HEK293 (cell line): ENCODE measurements around the gene TTC13.

Experiments
- CTCF ChIA-PET: fragments of 350-600 bp; formaldehyde crosslinking; extraction: SDS; loops from one replicate; lab custom pipeline; 2021; ENCODE audit warnings: antibody characterized with exemption; lab: Yijun Ruan, JAX
- POLR2A ChIA-PET: fragments of 300-600 bp; formaldehyde crosslinking; extraction: SDS; loops from one replicate; lab custom pipeline; 2020; ENCODE audit warnings: antibody characterized with exemption, inconsistent platforms; lab: Yijun Ruan, JAX
- H3K27ac ChIP-seq: fragments of 200-500 bp; sonication (Bioruptor generic); 2 replicates; pipeline ENCODE4 v1.5.1; 2014; ENCODE audit warnings: low read depth, low read length, control low read depth, inconsistent platforms; ENCODE audit errors: extremely low read depth
- H3K36me3 ChIP-seq, 2 experiments: fragments of 200-500 bp in 1 of 2; sonication (Bioruptor generic) in 1 of 2; 1 replicate in 1 of 2; 2 replicates in 1 of 2; pipeline ENCODE4 v1.5.1; 2014 to 2017; ENCODE audit warnings: inconsistent platforms in 2 of 2, low read length in 2 of 2; ENCODE audit not compliant: control insufficient read depth in 2 of 2, insufficient read depth in 1 of 2
- H3K4me1 ChIP-seq: fragments of 200-500 bp; sonication (Bioruptor generic); 2 replicates; pipeline ENCODE4 v1.5.1; 2014; ENCODE audit warnings: mild to moderate bottlenecking, low read length, inconsistent platforms; ENCODE audit not compliant: control insufficient read depth, insufficient read depth
- H3K4me3 ChIP-seq: 2 replicates; pipeline ENCODE4 v1.5.1; 2011; ENCODE audit warnings: low read depth, mild to moderate bottlenecking, control low read depth, low read length, moderate library complexity
- H3K9me3 ChIP-seq: fragments of 200-500 bp; sonication (Bioruptor generic); 2 replicates; pipeline ENCODE4 v1.5.1; 2014; ENCODE audit warnings: low read depth, low read length, inconsistent platforms; ENCODE audit not compliant: control insufficient read depth, insufficient read depth
- GLIS1 ChIP-seq: fragments of 450-650 bp; formaldehyde crosslinking; IDR thresholded peaks from 2 replicates; pipeline ENCODE4 v1.5.1; 2016; ENCODE audit warnings: missing biosample characterization, missing genetic modification characterization
- KLF10 ChIP-seq: fragments of 450-650 bp; IDR thresholded peaks from 2 replicates; pipeline ENCODE4 v1.5.1; 2018; ENCODE audit warnings: missing biosample characterization, mild to moderate bottlenecking, missing genetic modification characterization
- SCRT2 ChIP-seq: fragments of 450-650 bp; formaldehyde crosslinking; IDR thresholded peaks from 2 replicates; pipeline ENCODE4 v1.5.1; 2016; ENCODE audit warnings: missing biosample characterization, missing genetic modification characterization
- ZBTB21 ChIP-seq: fragments of 450-650 bp; formaldehyde crosslinking; IDR thresholded peaks from 2 replicates; pipeline ENCODE4 v1.5.1; 2017; ENCODE audit warnings: missing biosample characterization, missing genetic modification characterization
- ZBTB26 ChIP-seq: fragments of 450-650 bp; formaldehyde crosslinking; optimal IDR thresholded peaks from 2 replicates; pipeline ENCODE3; 2016; ENCODE audit warnings: missing biosample characterization, mild to moderate bottlenecking, missing genetic modification characterization
- ZFHX2 ChIP-seq: fragments of 450-650 bp; formaldehyde crosslinking; conservative IDR thresholded peaks from 2 replicates; pipeline ENCODE4 v1.5.1; 2016; ENCODE audit warnings: missing biosample characterization, missing genetic modification characterization
- ZFP69B ChIP-seq: fragments of 450-650 bp; formaldehyde crosslinking; IDR thresholded peaks from 2 replicates; pipeline ENCODE4 v1.5.1; 2016; ENCODE audit warnings: missing biosample characterization, missing genetic modification characterization
- ZIC2 ChIP-seq: fragments of 450-650 bp; formaldehyde crosslinking; IDR thresholded peaks from 2 replicates; pipeline ENCODE4 v1.5.1; 2016; ENCODE audit warnings: missing biosample characterization, missing genetic modification characterization
- ZNF311 ChIP-seq: fragments of 450-650 bp; formaldehyde crosslinking; IDR thresholded peaks from 2 replicates; pipeline ENCODE4 v1.5.1; 2017; ENCODE audit warnings: missing biosample characterization, missing genetic modification characterization, borderline replicate concordance
- ZNF341 ChIP-seq: fragments of 450-650 bp; formaldehyde crosslinking; IDR thresholded peaks from 2 replicates; pipeline ENCODE4; 2016; ENCODE audit warnings: low read depth, missing biosample characterization, missing genetic modification characterization
- ZNF558 ChIP-seq: fragments of 450-650 bp; formaldehyde crosslinking; IDR thresholded peaks from 2 replicates; pipeline ENCODE4 v1.5.1; 2016; ENCODE audit warnings: missing biosample characterization, missing genetic modification characterization
- ZNF561 ChIP-seq: fragments of 450-650 bp; IDR thresholded peaks from 2 replicates; pipeline ENCODE4 v1.5.1; 2018; ENCODE audit warnings: missing biosample characterization, missing genetic modification characterization, borderline replicate concordance
- ZNF596 ChIP-seq: fragments of 450-650 bp; IDR thresholded peaks from 2 replicates; pipeline ENCODE4 v1.5.0; 2018; ENCODE audit warnings: missing biosample characterization, mild to moderate bottlenecking, missing genetic modification characterization, moderate library complexity
- ZNF645 ChIP-seq: fragments of 450-650 bp; formaldehyde crosslinking; IDR thresholded peaks from 2 replicates; pipeline ENCODE4; 2016; ENCODE audit warnings: missing biosample characterization, missing genetic modification characterization
- ZNF701 ChIP-seq: fragments of 450-650 bp; formaldehyde crosslinking; IDR thresholded peaks from 2 replicates; pipeline ENCODE4 v1.5.1; 2016; ENCODE audit warnings: missing biosample characterization, missing genetic modification characterization
- ZNF791 ChIP-seq: fragments of 450-650 bp; formaldehyde crosslinking; IDR thresholded peaks from 2 replicates; pipeline ENCODE4 v1.5.1; 2016; ENCODE audit warnings: missing biosample characterization, missing genetic modification characterization
- ZSCAN5A ChIP-seq: fragments of 450-650 bp; formaldehyde crosslinking; IDR thresholded peaks from 2 replicates; pipeline ENCODE4 v1.5.1; 2016; ENCODE audit warnings: missing biosample characterization, missing genetic modification characterization
- TF ChIP-seq, protein P1 (sequence below): fragments of 450-650 bp; formaldehyde crosslinking; IDR thresholded peaks from 2 replicates; pipeline ENCODE4 v1.5.1; 2016; ENCODE audit warnings: missing biosample characterization, missing genetic modification characterization
- TF ChIP-seq, protein P2 (sequence below): fragments of 450-650 bp; IDR thresholded peaks from 2 replicates; pipeline ENCODE4 v1.5.1; 2018; ENCODE audit warnings: missing biosample characterization, missing genetic modification characterization
- TF ChIP-seq, protein P3 (sequence below): fragments of 450-650 bp; formaldehyde crosslinking; IDR thresholded peaks from 2 replicates; pipeline ENCODE4 v1.5.1; 2016; ENCODE audit warnings: missing biosample characterization, missing genetic modification characterization
- TF ChIP-seq, protein P4 (sequence below): fragments of 450-650 bp; formaldehyde crosslinking; IDR thresholded peaks from 2 replicates; pipeline ENCODE4 v1.5.1; 2016; ENCODE audit warnings: missing biosample characterization, missing genetic modification characterization, borderline replicate concordance

TTC13 gene

GRCh38 chr1:230977761-230978490 lies 735 bp downstream of the TTC13 start (continued):
- TF ChIP-seq GLIS1 (tag by site-specific recombination) (peak; percentile 78), ZNF596 (tag by site-specific recombination) (no peak), ZFP69B (no peak), ZIC2 (peak; percentile 85), ZNF701 (tag by site-specific recombination) (no peak), ZSCAN5A (tag by site-specific recombination) (no peak), ZFHX2 (tag by site-specific recombination) (peak; percentile 90), SCRT2 (tag by site-specific recombination) (peak; percentile 93), ZNF791 (tag by site-specific recombination) (no peak), ZNF311 (tag by site-specific recombination) (no peak), ZNF558 (tag by site-specific recombination) (0 out of 2 replicates have a peak, but pooled peaks have one; percentile 39), ZNF561 (tag by site-specific recombination) (peak; percentile 78), ZBTB21 (tag by site-specific recombination) (no peak)
- TF ChIP-seq, protein P1, sequence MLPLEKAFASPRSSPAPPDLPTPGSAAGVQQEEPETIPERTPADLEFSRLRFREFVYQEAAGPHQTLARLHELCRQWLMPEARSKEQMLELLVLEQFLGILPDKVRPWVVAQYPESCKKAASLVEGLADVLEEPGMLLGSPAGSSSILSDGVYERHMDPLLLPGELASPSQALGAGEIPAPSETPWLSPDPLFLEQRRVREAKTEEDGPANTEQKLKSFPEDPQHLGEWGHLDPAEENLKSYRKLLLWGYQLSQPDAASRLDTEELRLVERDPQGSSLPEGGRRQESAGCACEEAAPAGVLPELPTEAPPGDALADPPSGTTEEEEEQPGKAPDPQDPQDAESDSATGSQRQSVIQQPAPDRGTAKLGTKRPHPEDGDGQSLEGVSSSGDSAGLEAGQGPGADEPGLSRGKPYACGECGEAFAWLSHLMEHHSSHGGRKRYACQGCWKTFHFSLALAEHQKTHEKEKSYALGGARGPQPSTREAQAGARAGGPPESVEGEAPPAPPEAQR (tag by site-specific recombination) = no peak
- TF ChIP-seq, protein P2, sequence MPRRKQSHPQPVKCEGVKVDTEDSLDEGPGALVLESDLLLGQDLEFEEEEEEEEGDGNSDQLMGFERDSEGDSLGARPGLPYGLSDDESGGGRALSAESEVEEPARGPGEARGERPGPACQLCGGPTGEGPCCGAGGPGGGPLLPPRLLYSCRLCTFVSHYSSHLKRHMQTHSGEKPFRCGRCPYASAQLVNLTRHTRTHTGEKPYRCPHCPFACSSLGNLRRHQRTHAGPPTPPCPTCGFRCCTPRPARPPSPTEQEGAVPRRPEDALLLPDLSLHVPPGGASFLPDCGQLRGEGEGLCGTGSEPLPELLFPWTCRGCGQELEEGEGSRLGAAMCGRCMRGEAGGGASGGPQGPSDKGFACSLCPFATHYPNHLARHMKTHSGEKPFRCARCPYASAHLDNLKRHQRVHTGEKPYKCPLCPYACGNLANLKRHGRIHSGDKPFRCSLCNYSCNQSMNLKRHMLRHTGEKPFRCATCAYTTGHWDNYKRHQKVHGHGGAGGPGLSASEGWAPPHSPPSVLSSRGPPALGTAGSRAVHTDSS (tag by site-specific recombination) = no peak
- TF ChIP-seq, protein P3, sequence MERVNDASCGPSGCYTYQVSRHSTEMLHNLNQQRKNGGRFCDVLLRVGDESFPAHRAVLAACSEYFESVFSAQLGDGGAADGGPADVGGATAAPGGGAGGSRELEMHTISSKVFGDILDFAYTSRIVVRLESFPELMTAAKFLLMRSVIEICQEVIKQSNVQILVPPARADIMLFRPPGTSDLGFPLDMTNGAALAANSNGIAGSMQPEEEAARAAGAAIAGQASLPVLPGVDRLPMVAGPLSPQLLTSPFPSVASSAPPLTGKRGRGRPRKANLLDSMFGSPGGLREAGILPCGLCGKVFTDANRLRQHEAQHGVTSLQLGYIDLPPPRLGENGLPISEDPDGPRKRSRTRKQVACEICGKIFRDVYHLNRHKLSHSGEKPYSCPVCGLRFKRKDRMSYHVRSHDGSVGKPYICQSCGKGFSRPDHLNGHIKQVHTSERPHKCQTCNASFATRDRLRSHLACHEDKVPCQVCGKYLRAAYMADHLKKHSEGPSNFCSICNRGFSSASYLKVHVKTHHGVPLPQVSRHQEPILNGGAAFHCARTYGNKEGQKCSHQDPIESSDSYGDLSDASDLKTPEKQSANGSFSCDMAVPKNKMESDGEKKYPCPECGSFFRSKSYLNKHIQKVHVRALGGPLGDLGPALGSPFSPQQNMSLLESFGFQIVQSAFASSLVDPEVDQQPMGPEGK (tag by site-specific recombination) = peak; percentile 68

- CTCF ChIA-PET = interaction anchor here (0.6 to 2.1 kb wide), 6 partner anchors 24 to 844 kb away, joined by 3 to 7 read pairs (median 4); no protein-coding TSS in a partner anchor
- no peaks in the 10 kb centered on the region for H3K9me3 ChIP-seq
- H3K4me1 ChIP-seq = peaks cover 6% of the 10 kb centered on the region; the same call in 1 of the 2 replicates
- peaks cover 13 to 30% of the 10 kb centered on the region in 2 experiments for H3K36me3 ChIP-seq
- POLR2A ChIA-PET = interaction anchor here (1.0 to 1.4 kb wide), 2 partner anchors 7 to 61 kb away, joined by 3 to 5 read pairs; no protein-coding TSS in a partner anchor
- H3K27ac ChIP-seq = no peak overlapping the region
- H3K4me3 ChIP-seq = peak overlapping the region; percentile 61
- TF ChIP-seq ZNF645 (tag by site-specific recombination) = no peak
- TF ChIP-seq ZIC2 = no peak
- TF ChIP-seq ZNF341 (tag by site-specific recombination) = no peak
- no peak for TF ChIP-seq KLF10 (tag by site-specific recombination)
- TF ChIP-seq, protein P4, sequence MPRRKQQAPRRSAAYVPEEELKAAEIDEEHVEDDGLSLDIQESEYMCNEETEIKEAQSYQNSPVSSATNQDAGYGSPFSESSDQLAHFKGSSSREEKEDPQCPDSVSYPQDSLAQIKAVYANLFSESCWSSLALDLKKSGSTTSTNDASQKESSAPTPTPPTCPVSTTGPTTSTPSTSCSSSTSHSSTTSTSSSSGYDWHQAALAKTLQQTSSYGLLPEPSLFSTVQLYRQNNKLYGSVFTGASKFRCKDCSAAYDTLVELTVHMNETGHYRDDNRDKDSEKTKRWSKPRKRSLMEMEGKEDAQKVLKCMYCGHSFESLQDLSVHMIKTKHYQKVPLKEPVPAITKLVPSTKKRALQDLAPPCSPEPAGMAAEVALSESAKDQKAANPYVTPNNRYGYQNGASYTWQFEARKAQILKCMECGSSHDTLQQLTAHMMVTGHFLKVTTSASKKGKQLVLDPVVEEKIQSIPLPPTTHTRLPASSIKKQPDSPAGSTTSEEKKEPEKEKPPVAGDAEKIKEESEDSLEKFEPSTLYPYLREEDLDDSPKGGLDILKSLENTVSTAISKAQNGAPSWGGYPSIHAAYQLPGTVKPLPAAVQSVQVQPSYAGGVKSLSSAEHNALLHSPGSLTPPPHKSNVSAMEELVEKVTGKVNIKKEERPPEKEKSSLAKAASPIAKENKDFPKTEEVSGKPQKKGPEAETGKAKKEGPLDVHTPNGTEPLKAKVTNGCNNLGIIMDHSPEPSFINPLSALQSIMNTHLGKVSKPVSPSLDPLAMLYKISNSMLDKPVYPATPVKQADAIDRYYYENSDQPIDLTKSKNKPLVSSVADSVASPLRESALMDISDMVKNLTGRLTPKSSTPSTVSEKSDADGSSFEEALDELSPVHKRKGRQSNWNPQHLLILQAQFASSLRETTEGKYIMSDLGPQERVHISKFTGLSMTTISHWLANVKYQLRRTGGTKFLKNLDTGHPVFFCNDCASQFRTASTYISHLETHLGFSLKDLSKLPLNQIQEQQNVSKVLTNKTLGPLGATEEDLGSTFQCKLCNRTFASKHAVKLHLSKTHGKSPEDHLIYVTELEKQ (tag by site-specific recombination) = no peak
- no peak for TF ChIP-seq ZBTB26 (tag by site-specific recombination)
Observed at GRCh38 chr1:230976825-230977747, 1.6 kb downstream of the TTC13 start.
